Endothelial cell of umbilical vein (primary cell): ENCODE measurements around the gene ANP32B. TPM values are rescaled to one million over a fixed set of nuclear protein-coding genes. Genes with fewer than 3 reads are reported as not detected.

Experiments used
- BruUV-seq: library from RNA; stranded (reverse); fragments of 400-500 nt; replicated peaks from 2 replicates; lab custom pipeline; 2021; lab: Mats Ljungman, UMichigan
- CTCF ChIA-PET: fragments of 300-600, 350-600 bp; sonication (Branson Sonifier 250); formaldehyde crosslinking; loops from one replicate; lab custom pipeline; 2021; ENCODE audit warnings: antibody characterized with exemption, inconsistent platforms; lab: Charles Lee
- POLR2A ChIA-PET: fragments of 300-600, 350-600 bp; sonication (Branson Sonifier 250); formaldehyde crosslinking; loops from one replicate; lab custom pipeline; 2021; ENCODE audit warnings: antibody characterized with exemption, inconsistent platforms; lab: Charles Lee
- DNase-seq: peaks from one replicate; pipeline ENCODE4 v3.0.0-alpha.2; 2011; ENCODE audit warnings: low read depth, low spot score
- FAIRE-seq: peaks from 2 replicates; lab custom pipeline; 2011; peaks lifted over from hg19 to GRCh38; lab: Jason Lieb, UNC
- H2AFZ ChIP-seq: 2 replicates; pipeline ENCODE4 v1.6.0; 2012; ENCODE audit warnings: low read depth, low read length, control low read depth, inconsistent platforms
- H3K27ac ChIP-seq: 2 replicates; pipeline ENCODE4 v1.5.1; 2011; ENCODE audit warnings: low read depth, mild to moderate bottlenecking, control low read depth, low read length, moderate library complexity; ENCODE audit not compliant: insufficient read depth
- H3K27me3 ChIP-seq, 2 experiments: 2 replicates each; pipeline versions ENCODE4 v1.6.0 to v1.6.1; 2011; ENCODE audit warnings: low read length in 2 of 2, mixed read lengths in 1 of 2; ENCODE audit not compliant: control insufficient read depth in 2 of 2, insufficient read depth in 2 of 2
- H3K36me3 ChIP-seq, 2 experiments: 2 replicates in 1 of 2; 3 replicates in 1 of 2; pipeline ENCODE4 v1.5.1; 2011; ENCODE audit warnings: low read length in 2 of 2, mild to moderate bottlenecking in 1 of 2, moderate library complexity in 1 of 2; ENCODE audit not compliant: control insufficient read depth in 2 of 2, insufficient read depth in 2 of 2; ENCODE audit errors: extremely low read depth in 1 of 2
- H3K4me1 ChIP-seq: 3 replicates; pipeline ENCODE4 v1.5.1; 2011; ENCODE audit warnings: mild to moderate bottlenecking, low read length; ENCODE audit not compliant: control insufficient read depth, insufficient read depth; ENCODE audit errors: extremely low read depth
- H3K4me2 ChIP-seq: 2 replicates; pipeline ENCODE4 v1.6.1; 2011; ENCODE audit warnings: low read length, control low read depth, mixed read lengths; ENCODE audit not compliant: insufficient read depth
- H3K4me3 ChIP-seq, 3 experiments: fragments of 200-600 bp in 1 of 3; sonication (generic), shearing (Covaris generic) in 1 of 3; replicated peaks in 1 of 3; 2 replicates each; pipeline ENCODE4 v1.5.1; 2011 to 2016; ENCODE audit warnings: control low read depth in 3 of 3, low read length in 3 of 3, mild to moderate bottlenecking in 2 of 3, inconsistent platforms in 1 of 3, low read depth in 1 of 3, moderate library complexity in 1 of 3; ENCODE audit not compliant: insufficient read depth in 1 of 3
- H3K79me2 ChIP-seq: 2 replicates; pipeline ENCODE4 v1.6.0; 2012; ENCODE audit warnings: low read length, inconsistent platforms; ENCODE audit not compliant: control insufficient read depth, insufficient read depth
- H3K9ac ChIP-seq: replicated peaks from 2 replicates; pipeline ENCODE3; 2011; ENCODE audit warnings: low read length, control low read depth; ENCODE audit not compliant: insufficient read depth; ENCODE audit errors: extremely low read depth
- H3K9me1 ChIP-seq: replicated peaks from 3 replicates; pipeline ENCODE4 v1.6.0; 2011; ENCODE audit warnings: mild to moderate bottlenecking, low read length; ENCODE audit not compliant: control insufficient read depth, insufficient read depth; ENCODE audit errors: extremely low read depth
- H3K9me3 ChIP-seq: replicated peaks from 2 replicates; pipeline ENCODE4 v1.5.1; 2012; ENCODE audit warnings: low read length, inconsistent platforms; ENCODE audit not compliant: control insufficient read depth, insufficient read depth
- H4K20me1 ChIP-seq: replicated peaks from 2 replicates; pipeline ENCODE3; 2011; ENCODE audit warnings: mild to moderate bottlenecking, low read length; ENCODE audit not compliant: control insufficient read depth, insufficient read depth; ENCODE audit errors: extremely low read depth
- EZH2 ChIP-seq: IDR thresholded peaks from 2 replicates; pipeline ENCODE4 v1.6.1; 2012; ENCODE audit warnings: borderline replicate concordance, low read depth, mild to moderate bottlenecking, moderate library complexity, low read length, inconsistent platforms; ENCODE audit not compliant: severe bottlenecking
- FOS ChIP-seq: IDR thresholded peaks from 2 replicates; pipeline ENCODE4 v1.6.1; 2011; ENCODE audit warnings: mild to moderate bottlenecking, low read length, moderate library complexity, borderline replicate concordance; ENCODE audit not compliant: insufficient read depth
- GATA2 ChIP-seq: IDR thresholded peaks from 2 replicates; pipeline ENCODE4 v1.7.0; 2011; ENCODE audit warnings: low read depth, mild to moderate bottlenecking, moderate library complexity, mixed read lengths, low read length; ENCODE audit not compliant: insufficient read length, insufficient read depth
- JUN ChIP-seq: IDR thresholded peaks from 2 replicates; pipeline ENCODE4 v1.6.1; 2011; ENCODE audit warnings: borderline replicate concordance, low read depth; ENCODE audit not compliant: insufficient read length, insufficient read depth
- MYC ChIP-seq: IDR thresholded peaks from one replicate; pipeline ENCODE4 v1.6.1; 2011; ENCODE audit warnings: mild to moderate bottlenecking, low read depth, low read length
- POLR2A ChIP-seq: IDR thresholded peaks from 2 replicates; pipeline ENCODE4 v1.6.1; 2012; ENCODE audit warnings: low read depth, mild to moderate bottlenecking, control low read depth, low read length
- POLR2AphosphoS5 ChIP-seq: IDR thresholded peaks from 2 replicates; pipeline ENCODE4 v1.6.1; 2012; ENCODE audit warnings: low read depth, mild to moderate bottlenecking, control low read depth, low read length, moderate library complexity; ENCODE audit not compliant: insufficient read depth
- dilution Hi-C: fragments of 300-500 bp; cut with MboI; formaldehyde crosslinking; loops from one replicate; pipeline ENCODE4 v1.15.0; 2019; ENCODE audit warnings: low sequenced_read_pairs; ENCODE audit not compliant: extremely low pct_ligation_motif_present
- intact Hi-C: fragments of 100-400 bp; cut with micrococcal nuclease; formaldehyde crosslinking; loops from one replicate; pipeline ENCODE4 v1.10.0; 2022
- polyA plus RNA-seq, 4 experiments: library from polyadenylated mRNA; depleted of rRNA in 3 of 4; stranded (reverse) in 3 of 4; unstranded in 1 of 4; fragments of >200 nt; gene quantifications; 2 replicates each; pipeline versions ENCODE4 v1.2.1 to v1.2.3, GENCODE V29; 2011 to 2012; ENCODE audit warnings: missing spikeins in 1 of 4
- total RNA-seq: library from RNA; stranded (reverse); gene quantifications from 2 replicates; pipeline ENCODE4 v1.2.3, GENCODE V29; 2021
- TF ChIP-seq, protein P1 (sequence below): IDR thresholded peaks from 2 replicates; pipeline ENCODE4 v1.6.1; 2011; ENCODE audit not compliant: insufficient read depth, insufficient read length
- TF ChIP-seq, protein P2 (sequence below), 2 donors: IDR thresholded peaks; 1 replicate in 1 of 2; 2 replicates in 1 of 2; pipeline ENCODE4 v1.5.1; 2011; ENCODE audit warnings: low read length in 2 of 2, mild to moderate bottlenecking in 2 of 2, moderate library complexity in 2 of 2, control low read depth in 1 of 2, inconsistent platforms in 1 of 2, low read depth in 1 of 2; ENCODE audit not compliant: insufficient read depth in 1 of 2; ENCODE audit errors: extremely low read depth in 1 of 2

ANP32B gene
- total and polyA plus RNA-seq, 2 donors (not counting 3 experiments of a cell fraction or from before 2014, with no cell fraction given): 13.9 to 173 TPM

DNA sequence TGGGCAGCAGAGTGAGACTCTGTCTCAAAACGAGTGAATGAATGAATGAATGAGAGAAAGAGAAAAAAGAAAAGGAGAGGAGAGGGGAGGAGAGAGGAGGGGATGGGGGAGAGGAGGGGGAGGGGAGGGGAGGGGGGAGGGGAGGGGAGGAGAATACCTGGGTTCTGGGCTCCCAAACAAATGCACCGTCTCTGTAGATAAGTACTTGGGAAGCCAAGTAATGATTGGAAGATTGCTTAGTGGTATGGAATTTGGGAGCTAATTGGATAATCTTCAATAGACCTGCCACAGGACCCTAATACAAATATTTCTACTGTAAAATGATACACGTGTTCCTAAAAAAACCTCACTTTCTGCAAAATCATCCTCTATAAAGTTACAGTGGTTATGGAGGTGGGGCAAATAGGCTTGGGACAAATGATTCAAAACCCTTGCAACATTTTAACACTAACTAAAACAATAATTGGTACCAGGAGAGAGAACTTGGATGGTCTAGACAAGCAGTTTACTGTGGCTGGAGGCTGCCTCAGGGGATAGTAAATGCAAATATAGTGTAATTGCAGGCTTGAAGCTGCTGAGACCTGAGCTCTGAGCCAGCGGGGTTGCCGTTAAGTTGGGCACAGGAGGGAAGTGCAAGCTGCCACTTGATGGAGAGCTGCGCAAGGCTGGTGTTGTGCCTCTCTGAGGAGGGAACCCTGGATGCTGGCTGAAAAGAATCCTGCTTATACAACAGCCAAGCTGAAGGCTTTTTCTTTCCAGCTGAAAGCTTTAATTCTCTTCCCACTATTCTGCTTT lies 48.6 kb upstream of the ANP32B start:
- Histone ChIP-seq H3K27me3 (peaks cover 37 to 71% of the 10 kb centered on the region in 2 experiments), H3K4me2 (no peak overlapping the region), H4K20me1 (no peaks in the 10 kb centered on the region), H3K79me2 (no peaks in the 10 kb centered on the region), H3K4me3 (no peak overlapping the region), H3K9ac (no peak overlapping the region), H3K9me1 (no peaks in the 10 kb centered on the region), H2AFZ (no peak overlapping the region), H3K36me3 (no peaks in the 10 kb centered on the region), H3K4me1 (no peaks in the 10 kb centered on the region), H3K27ac (no peak overlapping the region), H3K9me3 (no peaks in the 10 kb centered on the region)
- no TSS peak for BruUV-seq
- POLR2A ChIA-PET: no interaction called here
- CTCF ChIA-PET: interaction anchor here (1.4 to 1.7 kb wide), 2 partner anchors 9 to 122 kb away, joined by 3 to 4 read pairs; partner anchors contain the start of gene NANS
- intact Hi-C loops: loop anchor here (5.0 kb wide), 1 partner anchor 38 kb away; no protein-coding TSS in a partner anchor
- dilution Hi-C loops: no loop called here
- FAIRE-seq (no peak), DNase-seq (no peak)
- TF ChIP-seq, protein P1, sequence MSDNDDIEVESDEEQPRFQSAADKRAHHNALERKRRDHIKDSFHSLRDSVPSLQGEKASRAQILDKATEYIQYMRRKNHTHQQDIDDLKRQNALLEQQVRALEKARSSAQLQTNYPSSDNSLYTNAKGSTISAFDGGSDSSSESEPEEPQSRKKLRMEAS: no peak
- TF ChIP-seq POLR2AphosphoS5: no peak
- no peak for TF ChIP-seq MYC
- TF ChIP-seq FOS: no peak
- TF ChIP-seq POLR2A: no peak
- TF ChIP-seq, protein P2, sequence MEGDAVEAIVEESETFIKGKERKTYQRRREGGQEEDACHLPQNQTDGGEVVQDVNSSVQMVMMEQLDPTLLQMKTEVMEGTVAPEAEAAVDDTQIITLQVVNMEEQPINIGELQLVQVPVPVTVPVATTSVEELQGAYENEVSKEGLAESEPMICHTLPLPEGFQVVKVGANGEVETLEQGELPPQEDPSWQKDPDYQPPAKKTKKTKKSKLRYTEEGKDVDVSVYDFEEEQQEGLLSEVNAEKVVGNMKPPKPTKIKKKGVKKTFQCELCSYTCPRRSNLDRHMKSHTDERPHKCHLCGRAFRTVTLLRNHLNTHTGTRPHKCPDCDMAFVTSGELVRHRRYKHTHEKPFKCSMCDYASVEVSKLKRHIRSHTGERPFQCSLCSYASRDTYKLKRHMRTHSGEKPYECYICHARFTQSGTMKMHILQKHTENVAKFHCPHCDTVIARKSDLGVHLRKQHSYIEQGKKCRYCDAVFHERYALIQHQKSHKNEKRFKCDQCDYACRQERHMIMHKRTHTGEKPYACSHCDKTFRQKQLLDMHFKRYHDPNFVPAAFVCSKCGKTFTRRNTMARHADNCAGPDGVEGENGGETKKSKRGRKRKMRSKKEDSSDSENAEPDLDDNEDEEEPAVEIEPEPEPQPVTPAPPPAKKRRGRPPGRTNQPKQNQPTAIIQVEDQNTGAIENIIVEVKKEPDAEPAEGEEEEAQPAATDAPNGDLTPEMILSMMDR (IDR thresholded peaks at IDR 0.05; ENCODE audit: extremely low read depth in 1 of 2, insufficient read depth in 1 of 2, low read depth in 1 of 2, low read length in 2 of 2): no peak
- TF ChIP-seq GATA2: no peak
- TF ChIP-seq EZH2: no peak
- TF ChIP-seq JUN: no peak
